Measurements from ENCODE around the gene ZBTB11.
"Not testable (repeated sequence)": the region's sequence is repeated elsewhere in the genome, so short reads cannot be mapped to it uniquely, and the experiment has no call there.

The ZBTB11 gene

DNA sequence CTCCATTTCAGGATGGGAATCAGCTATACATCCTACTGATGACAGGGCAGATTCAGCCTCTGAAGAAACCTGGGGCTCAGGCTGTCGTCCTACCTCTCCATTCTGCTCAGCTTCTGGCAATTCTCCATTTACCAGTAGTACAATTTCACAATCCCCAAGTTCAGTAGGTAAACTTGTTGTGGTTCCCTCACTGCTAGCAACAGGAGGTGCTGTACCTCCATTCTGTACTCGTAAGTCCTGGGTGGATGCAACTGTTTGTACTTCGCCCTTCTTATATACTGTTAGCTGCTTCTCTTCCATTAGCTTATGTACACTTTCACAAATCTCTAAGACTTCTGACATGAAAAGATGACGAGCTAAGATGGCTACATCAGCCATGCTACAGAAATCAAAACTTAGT is 11.6 kb downstream of the ZBTB11 start:
- intact Hi-C loops (cut with DNase I): no loop called here
- DNase-seq: no peak

DNA sequence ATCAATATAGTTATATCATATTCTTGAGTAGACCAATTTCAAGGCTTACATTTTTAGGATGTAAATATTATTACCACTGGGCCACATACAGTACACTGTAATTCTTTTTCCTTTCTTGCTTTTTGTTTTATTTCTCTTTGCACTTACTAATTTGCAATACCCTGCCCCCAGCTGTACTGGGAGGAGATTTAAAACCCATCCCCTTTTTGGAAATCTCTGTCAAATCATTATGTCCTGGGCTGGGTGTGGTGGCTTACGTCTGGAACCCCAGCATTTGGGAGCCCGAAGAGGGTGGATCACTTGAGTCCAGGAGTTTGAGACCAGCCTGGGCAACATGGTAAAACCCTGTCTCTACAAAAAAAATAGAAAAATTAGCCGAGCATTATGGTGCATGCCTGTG is 16.2 kb downstream of the ZBTB11 start:
- DNase-seq: no peak

DNA sequence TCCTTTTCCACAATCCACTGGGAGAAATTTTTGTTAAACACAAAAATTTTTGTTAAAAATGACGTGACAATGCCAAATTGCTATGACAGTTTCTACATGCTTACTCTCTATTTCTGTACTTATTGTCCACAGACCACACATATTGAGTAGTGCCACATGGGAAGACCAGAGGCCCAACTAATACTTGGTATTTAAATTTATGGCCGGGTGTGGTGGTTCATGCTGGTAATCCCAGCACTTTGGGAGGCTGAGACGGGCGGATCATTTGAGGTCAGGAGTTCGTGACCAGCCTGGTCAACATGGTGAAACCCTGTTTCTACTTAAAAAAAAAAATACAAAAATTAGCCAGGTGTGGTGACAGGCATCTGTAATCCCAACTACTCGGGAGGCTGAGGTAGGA is 20.3 kb downstream of the ZBTB11 start:
- intact Hi-C loops (cut with DNase I): no loop called here

More for the DNA sequence above, 16.2 kb downstream of the ZBTB11 start:
- intact Hi-C loops (cut with DNase I): no loop called here

DNA sequence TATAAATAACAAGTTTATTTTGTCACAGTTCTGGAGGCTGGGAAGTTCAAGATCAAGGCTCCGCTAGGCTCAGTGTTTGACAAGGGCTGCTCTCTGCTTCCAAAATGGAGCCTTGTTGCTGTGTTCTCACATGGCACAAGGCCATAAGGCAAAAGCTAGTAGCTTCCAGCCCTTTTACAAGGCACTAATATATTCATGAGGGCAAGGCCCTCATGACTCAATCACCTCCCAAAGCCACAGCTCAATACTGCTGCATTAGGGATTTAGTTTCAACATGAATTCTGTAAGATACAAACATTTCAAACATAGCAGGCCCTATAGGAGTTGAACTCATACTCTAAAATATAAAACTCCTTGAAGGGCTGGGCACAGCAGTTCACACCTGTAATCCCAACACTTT is 30.2 kb downstream of the ZBTB11 start:
- no peak for DNase-seq
- intact Hi-C loops (cut with DNase I): no loop called here

More for the DNA sequence above, 20.3 kb downstream of the ZBTB11 start:
- DNase-seq: no peak

DNA sequence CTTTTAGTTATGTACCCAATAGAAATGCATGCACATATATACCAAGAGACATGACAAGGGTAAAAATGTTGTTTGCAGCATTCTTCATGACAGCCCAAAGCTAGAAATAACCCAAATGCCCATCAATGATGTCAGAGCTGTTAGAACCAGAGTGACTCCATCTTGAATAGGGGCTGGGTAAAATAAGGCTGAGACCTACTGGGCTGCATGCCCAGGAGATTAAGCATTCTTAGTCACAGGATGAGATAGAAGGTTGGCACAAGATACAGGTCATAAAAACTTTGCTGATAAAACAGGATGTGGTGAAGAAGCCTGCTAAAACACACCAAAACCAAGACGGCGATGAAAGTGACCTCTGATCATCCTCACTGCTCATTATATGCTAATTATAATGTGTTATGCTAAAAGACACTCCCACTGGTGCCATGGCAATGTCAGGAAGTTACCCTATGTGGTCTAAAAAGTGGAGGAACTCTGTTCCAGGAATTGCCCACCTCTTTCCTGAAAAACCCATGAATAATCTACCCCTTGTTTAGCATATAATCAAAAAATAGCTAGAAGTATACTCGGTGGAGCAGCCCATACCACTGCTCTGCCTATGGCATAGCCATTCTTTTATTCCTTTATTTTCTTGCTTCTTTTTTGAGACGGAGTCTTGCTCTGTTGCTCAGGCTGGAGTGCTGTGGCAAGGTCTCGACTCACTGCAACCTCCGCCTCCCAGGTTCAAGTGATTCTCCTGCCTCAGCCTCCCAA is 32.9 kb downstream of the ZBTB11 start:
- intact Hi-C loops (cut with DNase I): no loop called here

DNA sequence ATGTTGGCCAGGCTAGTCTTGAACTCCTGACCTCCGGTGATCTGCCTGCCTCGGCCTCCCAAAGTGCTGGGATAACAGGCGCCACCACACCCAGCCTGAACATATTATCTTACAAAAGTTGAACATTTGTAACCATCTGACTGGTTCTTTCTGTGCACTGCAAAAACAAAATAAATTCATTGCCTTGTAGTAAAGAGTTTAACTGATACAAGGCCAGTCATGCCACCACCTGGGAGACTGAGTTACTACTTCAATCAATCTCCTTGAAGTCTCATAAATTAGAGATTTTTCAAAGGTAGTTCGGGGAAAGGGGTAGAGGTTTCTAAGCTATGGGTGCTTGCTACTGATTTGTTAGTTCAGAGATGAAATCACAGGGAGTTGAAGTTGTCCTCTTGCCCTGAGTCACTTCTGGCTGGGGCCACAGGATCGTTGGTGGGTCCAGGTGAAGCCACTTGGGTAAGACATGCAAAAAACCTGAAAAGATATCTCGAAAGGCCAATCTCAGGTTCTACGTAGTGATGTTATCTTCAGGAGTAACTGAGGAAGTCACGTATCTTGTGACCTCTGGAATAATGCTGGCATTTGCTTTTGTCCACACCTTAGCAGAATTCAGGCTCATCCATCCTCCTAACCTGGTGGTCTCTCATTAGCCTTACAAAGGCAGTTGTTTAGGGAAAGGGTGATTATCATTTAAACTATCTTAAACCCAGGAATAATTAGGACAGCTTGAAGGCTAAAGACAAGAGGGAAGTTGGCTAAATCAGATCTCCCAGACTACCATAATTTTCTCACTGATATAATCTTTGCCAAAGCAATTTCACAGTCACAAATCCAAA is 33.7 kb downstream of the ZBTB11 start:
- DNase-seq: no peak
- intact Hi-C loops (cut with DNase I): no loop called here

More for the DNA sequence above, 32.9 kb downstream of the ZBTB11 start:
- no peak for DNase-seq

DNA sequence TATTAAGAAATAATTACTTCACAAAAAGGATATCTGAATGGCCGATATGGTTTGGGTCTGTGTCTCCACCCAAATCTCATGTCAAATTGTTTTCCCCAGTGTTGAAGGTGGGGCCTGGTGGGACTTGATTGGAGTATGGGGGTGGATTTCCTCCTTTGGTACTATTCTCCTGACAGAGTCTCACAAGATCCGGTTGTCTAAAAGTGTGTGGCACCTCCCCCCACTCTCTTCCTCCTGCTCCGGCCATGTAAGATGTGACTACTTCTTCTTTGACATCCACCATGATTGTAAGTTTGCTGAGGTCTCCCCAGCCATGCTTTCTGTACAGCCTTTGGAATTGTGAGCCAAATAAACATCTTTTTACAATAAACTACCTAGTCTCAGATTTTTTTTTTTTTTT is 34.5 kb downstream of the ZBTB11 start:
- no peak for DNase-seq
- intact Hi-C loops (cut with DNase I): no loop called here

DNA sequence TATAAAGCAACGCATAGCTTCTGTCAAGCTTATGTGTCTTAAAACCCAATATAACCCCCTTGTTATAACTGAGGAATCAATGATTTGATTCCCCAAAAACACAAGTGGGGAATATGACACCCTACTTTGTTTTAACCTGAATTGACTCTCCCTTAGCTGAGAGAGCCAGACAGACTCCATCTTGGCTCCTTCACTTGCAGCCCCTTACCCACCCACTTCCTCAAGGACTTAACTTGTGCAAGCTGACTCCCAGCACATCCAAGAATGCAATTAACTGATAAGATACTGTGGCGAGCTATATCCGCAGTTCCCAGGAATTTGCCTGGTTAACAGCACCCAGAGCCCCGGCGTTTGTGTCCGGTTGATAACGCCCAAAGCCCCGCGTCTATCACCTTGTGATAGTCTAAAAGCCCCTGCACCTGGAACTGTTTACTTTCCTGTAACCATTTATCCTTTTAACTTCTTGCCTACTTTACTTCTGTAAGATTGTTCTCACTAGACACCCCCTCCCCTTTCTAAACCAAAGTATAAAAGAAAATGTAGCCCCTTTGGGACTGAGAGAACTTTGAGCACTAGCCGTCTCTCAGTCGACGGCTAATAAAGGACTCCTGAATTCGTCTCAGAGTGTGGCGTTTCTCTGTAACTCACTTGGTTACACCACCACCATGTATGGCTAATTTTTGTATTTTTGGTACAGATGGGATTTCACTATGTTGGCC is 35.4 kb downstream of the ZBTB11 start:
- intact Hi-C loops (cut with DNase I); DNase-seq: not testable (repeated sequence)

DNA sequence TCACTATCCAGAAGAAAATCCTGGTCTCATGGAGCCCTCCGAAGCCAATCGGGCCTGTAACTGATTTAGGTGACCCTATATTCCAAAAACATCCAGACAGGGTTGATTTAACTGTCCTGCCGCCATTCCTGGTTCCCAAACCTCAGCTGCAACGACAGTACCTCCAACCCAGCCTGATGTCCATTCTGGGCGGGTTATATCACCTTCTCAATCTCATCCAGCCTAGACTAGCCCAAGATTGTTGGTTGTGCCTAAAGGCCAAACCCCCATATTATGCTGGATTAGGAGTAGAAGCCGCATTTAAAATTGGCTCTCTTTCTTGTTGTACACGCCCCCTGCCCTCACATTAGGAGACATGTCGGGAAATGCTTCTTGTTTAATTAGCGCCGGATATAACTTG is 36.7 kb downstream of the ZBTB11 start:
- intact Hi-C loops (cut with DNase I): no loop called here
- no peak for DNase-seq

DNA sequence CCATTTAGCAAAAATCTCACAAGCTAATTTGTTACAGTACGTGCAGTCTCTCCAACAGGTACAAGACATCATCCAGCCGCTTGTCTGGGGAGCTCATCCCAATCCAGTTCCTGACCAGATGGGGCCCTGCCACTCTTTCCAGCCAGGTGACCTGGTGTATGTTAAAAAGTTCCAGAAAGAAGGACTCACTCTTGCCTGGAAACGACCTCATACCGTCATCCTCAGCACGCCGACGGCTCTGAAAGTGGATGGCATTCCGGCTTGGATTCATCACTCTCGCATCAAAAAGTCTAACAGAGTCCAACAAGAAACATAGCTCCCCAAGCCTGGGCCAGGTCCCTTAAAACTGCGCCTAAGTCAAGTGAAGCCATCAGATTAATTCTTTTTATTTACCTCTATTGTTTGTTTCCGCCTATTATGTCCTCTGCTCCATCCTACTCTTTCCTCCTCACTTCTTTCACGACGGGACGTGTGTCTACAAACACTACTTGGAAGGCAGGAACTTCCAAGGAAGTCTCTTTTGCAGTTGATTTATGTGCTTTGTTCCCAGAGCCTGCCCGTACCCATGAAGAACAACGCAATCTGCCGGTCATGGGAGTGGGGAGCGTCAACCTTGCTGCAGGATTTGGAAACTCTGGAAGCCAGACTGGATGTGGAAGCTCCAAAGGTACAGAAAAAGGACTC is 37.5 kb downstream of the ZBTB11 start:
- no peak for DNase-seq
- intact Hi-C loops (cut with DNase I): no loop called here

DNA sequence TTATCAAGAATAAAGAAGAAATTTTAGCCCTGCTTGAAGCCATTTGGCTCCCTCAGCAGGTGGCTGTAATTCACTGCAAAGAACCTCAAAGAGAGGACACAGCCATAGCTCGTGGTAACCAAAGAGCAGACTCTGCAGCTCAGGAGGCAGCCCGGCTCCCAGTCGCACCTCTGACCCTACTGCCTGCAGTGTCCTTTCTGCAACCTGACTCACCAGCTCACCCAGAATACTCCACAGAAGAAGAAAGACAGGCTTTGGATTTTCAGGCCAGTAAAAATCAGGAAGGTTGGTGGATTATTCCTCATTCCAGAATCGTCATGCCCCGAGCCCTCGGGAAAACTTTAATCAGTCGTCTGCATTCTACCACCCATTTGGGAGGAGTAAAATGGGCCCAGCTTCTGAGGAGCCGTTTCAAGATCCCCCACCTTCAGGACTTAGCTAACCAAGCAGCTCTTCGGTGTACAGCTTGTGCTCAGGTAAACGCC is 38.6 kb downstream of the ZBTB11 start:
- intact Hi-C loops (cut with DNase I): no loop called here
- no peak for DNase-seq

DNA sequence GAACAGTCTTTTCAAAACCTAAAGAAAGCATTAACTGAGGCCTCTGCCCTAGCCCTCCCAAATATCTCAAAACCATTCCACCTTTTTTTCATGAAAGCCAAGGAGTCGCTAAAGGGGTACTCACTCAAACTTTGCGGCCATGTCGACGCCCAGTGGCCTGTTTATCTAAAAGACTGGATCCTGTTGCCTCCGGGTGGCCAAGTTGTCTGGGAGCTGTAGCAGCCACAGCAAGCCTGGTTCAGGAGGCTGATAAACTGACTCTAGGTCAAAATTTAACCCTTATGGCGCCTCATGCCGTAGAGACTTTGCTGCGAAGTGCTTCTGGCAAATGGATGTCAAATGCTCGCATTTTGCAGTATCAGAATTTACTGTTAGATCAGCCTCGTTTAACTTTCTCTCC is 39.5 kb downstream of the ZBTB11 start:
- intact Hi-C loops (cut with DNase I): no loop called here
- no peak for DNase-seq

DNA sequence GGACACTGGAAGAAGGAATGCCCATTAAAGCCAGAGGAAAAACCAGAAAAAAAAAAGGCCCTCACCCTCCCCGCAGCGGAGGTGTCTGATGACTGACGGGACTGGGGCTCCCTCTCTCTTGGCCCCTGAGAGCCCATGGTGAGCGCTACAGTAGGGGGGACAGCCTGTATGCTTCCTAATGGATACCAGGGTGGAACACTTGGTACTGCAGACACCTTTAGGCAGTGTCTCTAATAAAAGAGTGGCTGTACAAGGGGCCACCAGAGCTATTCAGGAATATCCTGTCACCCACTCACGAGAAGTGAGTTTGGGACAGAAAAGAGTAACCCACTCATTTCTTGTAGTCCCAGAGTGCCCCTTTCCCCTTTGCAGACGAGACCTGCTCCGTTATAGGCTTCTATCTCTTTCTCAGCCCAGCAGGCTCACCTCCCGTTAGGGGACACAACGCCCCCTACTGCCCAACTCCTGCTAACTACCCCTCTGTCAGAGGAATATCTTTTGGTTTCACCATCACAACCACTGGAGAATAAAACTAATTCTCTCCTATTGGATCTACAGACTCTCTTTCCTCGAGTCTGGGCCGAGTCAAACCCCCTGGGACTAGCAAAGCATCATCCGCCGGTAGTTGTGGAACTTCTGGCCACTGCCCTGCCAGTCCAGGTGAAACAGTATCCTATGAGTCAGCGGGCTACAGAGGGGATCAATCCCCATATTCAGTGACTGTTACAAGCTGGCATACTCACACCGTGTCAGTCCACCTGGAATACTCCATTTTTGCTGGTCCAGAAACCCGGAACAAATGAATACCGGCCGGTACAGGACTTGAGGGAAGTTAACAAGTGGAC is 40.8 kb downstream of the ZBTB11 start:
- intact Hi-C loops (cut with DNase I): no loop called here
- peak in 6 of 10 donors; percentile 34 to 90 (median 49) for DNase-seq

DNA sequence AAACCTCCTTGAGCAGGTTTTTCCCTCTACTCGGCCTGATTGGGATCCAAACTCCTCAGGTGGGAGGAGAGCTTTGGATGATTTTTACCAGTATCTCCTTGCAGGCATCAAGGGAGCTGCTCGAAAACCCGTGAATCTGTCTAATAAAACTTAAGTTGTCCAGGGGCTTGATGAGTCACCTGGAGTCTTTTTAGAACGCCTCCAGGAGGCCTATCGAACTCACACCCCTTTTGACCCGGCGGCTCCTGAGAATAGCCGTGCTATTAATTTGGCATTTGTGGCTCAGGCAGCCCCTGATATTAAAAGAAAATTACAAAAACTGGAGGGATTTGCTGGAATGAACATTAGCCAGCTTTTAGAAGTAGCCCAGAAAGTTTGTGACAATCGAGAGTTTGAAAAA is 41.6 kb downstream of the ZBTB11 start:
- no peak for DNase-seq
- intact Hi-C loops (cut with DNase I): no loop called here

DNA sequence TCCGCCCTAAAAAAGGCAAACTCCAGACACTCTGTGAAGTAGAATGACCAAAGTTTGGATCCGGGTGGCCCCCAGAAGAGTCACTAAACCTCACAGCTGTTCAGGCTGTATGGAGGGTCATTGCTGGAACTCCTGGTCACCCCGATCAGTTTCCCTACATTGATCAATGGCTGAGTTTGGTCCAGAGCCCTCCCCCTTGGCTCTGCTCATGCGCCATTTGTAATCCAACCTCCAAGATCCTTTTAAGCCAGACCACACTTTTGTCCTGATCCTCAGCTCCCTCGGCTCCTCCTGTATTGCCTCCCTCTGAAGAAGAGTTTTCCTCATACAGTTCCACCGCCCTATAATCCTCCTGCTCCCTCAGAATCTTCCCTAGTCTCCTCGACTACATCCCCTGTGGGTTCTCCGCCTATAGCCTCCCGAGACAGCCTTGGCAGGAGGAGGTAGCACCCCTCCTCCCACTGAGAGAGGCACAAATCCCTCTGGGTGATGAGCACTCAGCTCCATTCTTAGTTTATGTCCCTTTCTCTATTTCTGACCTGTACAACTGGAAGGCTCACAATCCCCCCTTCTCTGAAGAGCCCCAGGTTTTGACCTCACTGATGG is 42.2 kb downstream of the ZBTB11 start:
- DNase-seq: no peak
- intact Hi-C loops (cut with DNase I): no loop called here

DNA sequence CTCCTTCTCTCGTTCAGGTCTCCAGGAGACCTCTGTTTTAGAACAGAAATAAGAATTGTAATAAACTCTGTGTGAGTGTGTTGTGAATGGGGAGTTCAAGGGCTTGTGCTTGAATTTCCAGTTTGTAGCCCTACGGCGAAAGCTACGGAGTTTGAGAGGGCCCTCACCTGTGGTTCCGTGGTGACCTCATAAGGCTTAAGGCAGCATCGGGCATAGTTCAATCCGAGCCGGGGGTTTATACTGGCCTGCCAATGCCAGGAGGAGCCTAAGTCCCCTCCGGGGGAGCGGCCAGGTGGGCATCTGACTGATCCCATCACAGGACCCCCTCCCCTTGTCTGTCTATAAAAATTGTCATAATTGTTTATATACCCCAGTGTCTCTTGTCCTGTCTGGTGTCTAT is 43.7 kb downstream of the ZBTB11 start:
- peak in 1 of 10 donors; percentile 41 for DNase-seq
- intact Hi-C loops (cut with DNase I): no loop called here

DNA sequence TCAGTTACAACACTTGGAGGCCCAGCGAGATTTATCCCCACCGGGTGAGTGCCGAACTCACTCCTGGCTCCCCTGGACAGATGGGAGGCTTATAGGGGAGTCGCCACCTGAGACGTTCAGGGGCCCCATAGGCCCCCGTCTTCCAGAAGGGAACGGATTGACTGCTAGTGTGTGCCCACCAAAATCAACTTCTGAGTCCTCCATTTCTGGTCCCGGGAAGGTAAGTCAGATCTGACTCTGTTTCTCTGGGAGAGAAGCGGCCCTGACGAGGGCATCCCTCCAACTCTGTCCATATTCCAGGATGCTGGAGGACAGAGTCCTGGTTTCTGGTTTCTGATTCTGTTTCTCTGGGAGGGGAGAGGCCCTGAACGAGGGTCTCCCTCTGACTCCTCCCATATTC is 44.3 kb downstream of the ZBTB11 start:
- DNase-seq: peak in 1 of 10 donors; percentile 19
- intact Hi-C loops (cut with DNase I): no loop called here

DNA sequence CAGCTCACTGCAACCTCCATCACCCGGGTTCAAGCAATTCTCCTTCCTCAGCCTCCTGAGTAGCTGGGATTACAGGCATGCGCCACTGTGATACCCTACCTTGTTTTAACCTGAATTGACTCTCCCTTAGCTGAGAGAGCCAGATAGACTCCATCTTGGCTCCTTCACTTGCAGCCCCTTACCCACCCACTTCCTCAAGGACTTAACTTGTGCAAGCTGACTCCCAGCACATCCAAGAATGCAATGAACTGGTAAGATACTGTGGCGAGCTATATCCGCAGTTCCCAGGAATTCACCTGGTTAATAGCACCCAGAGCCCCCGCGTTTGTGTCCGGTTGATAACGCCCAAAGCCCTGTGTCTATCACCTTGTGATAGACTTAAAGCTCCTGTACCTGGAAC is 45.0 kb downstream of the ZBTB11 start:
- DNase-seq; intact Hi-C loops (cut with DNase I): not testable (repeated sequence)

Measured in posterior cingulate gyrus (tissue), 11 donors.